GOT3 (cell line): Measurements from ENCODE around the gene ITCH.

Experiments used
- DNase-seq: peaks from one replicate; lab custom pipeline; 2025; ENCODE audit warnings: mixed read lengths; lab: John Stamatoyannopoulos, UW

ITCH gene

GRCh38 chr20:34557936-34558319 is 194.9 kb downstream of the ITCH start:
- no peak for DNase-seq

DNA sequence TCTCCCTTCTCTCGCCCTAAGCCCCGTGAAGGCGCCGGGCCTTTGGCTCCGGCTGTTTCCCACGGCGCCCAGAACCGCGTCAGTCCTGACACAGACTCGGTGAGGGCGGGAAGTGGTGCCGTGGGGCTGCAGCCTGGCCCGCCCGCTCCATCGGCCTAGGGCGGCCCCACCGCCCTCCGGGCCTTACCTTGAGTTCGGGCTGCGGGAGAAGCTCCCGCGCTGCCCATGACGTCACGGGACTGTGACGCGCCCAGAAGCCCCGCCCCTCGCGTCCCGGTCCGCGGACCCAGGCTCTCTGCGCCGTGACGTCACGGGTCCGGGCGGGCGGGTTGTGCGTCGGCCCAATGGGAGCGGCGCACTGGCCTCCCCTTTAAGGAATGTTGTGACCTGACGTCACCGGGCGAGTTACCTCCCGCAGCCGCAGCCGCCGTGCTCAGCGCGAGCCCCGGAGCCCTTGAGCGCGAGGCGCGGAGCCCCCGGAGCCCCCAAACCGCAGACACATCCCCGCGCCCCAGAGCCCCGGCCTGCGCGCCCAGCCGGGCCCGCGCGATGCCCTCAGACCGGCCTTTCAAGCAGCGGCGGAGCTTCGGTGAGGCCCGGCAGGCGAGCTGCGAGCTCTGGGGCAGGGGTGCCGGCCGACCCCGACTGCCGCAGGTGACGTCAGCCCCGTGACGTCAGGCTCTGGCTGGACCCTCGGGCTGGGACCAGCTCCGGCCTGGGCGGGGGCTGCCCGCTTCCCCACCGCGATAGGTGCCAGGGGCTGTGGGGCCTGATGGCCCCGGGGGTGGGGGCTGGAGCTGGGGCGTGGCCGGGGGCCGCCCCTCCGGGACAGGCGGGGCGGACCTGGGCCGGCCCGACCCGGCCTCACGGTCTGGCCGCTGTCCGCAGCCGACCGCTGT is 195.5 kb downstream of the ITCH start, which contains the start of gene MAP1LC3A:
TSS of gene MAP1LC3A (plus strand) at position 399 of the 899 bp plus-strand sequence. CDS start at position 550, 151 bp downstream.
- peak; percentile 85 for DNase-seq

GRCh38 chr20:34559311-34560140 is 196.5 kb downstream of the ITCH start:
- no peak for DNase-seq

GRCh38 chr20:34560141-34560523 is 197.1 kb downstream of the ITCH start:
- DNase-seq: no peak

- DNase-seq: no peak
These were observed 197.5 kb downstream of the ITCH start for GRCh38 chr20:34560614-34561013.
